GM06990 (cell line): ENCODE results near the gene MOCS2.

Experiments
- DNase-seq: peaks from one replicate; pipeline ENCODE4 v3.0.0-alpha.2; 2011; ENCODE audit not compliant: insufficient read length; ENCODE audit errors: extremely low read depth
- H3K27me3 ChIP-seq: replicated peaks from 2 replicates; pipeline ENCODE4 v1.6.0; 2011; ENCODE audit warnings: low read length; ENCODE audit not compliant: control insufficient read depth, insufficient read depth
- H3K36me3 ChIP-seq: 2 replicates; pipeline ENCODE4 v1.5.1; 2011; ENCODE audit warnings: low read length; ENCODE audit not compliant: control insufficient read depth, insufficient read depth
- H3K4me3 ChIP-seq: replicated peaks from 2 replicates; pipeline ENCODE4 v1.5.1; 2011; ENCODE audit warnings: low read depth, mild to moderate bottlenecking, control low read depth, low read length
- CTCF ChIP-seq: IDR thresholded peaks from 2 replicates; pipeline ENCODE4 v1.5.1; 2011; ENCODE audit warnings: low read length, control low read depth, mild to moderate bottlenecking, inconsistent platforms; ENCODE audit not compliant: insufficient read depth, poor library complexity, severe bottlenecking

Gene MOCS2

GRCh38 chr5:53087171-53087570 lies 22.4 kb downstream of the MOCS2 start:
- Histone ChIP-seq H3K4me3 (no peak overlapping the region), H3K27me3 (no peaks in the 10 kb centered on the region; the same call in 1 of the 2 replicates), H3K36me3 (no peaks in the 10 kb centered on the region)
- DNase-seq = no peak
- TF ChIP-seq CTCF = no peak

GRCh38 chr5:53084546-53085255 lies 24.9 kb downstream of the MOCS2 start:
- H3K4me3 ChIP-seq = no peak overlapping the region
- TF ChIP-seq CTCF = no peak
- no peaks in the 10 kb centered on the region for H3K36me3 ChIP-seq
- no peaks in the 10 kb centered on the region; the same call in 1 of the 2 replicates for H3K27me3 ChIP-seq
- DNase-seq = no peak

- Histone ChIP-seq H3K36me3 (no peaks in the 10 kb centered on the region), H3K4me3 (no peak overlapping the region)
Observed at GRCh38 chr5:53083927-53084326, 25.6 kb downstream of the MOCS2 start.

GRCh38 chr5:53080271-53080670 lies 29.3 kb downstream of the MOCS2 start:
- no peak for DNase-seq
- H3K36me3 ChIP-seq = no peaks in the 10 kb centered on the region
- H3K4me3 ChIP-seq = no peak overlapping the region
- H3K27me3 ChIP-seq = no peaks in the 10 kb centered on the region; the same call in 1 of the 2 replicates
- no peak for TF ChIP-seq CTCF

More at GRCh38 chr5:53083927-53084326, 25.6 kb downstream of the MOCS2 start:
- DNase-seq = no peak
- no peaks in the 10 kb centered on the region; the same call in 1 of the 2 replicates for H3K27me3 ChIP-seq
- no peak for TF ChIP-seq CTCF

- H3K36me3 ChIP-seq = no peaks in the 10 kb centered on the region
Observed at GRCh38 chr5:53076014-53076583, 33.5 kb downstream of the MOCS2 start.

More at GRCh38 chr5:53076014-53076583, 33.5 kb downstream of the MOCS2 start:
- no peak for DNase-seq
- Histone ChIP-seq H3K4me3 (no peak overlapping the region), H3K27me3 (peaks cover 1% of the 10 kb centered on the region; the same call in 1 of the 2 replicates)
- no peak for TF ChIP-seq CTCF
